NCI-H2029 treated with DMSO at 0.1 percent for 48 hours (cell line): ENCODE measurements around the gene PPP1R13B.
"Not testable (repeated sequence)": the region's sequence is repeated elsewhere in the genome, so short reads cannot be mapped to it uniquely, and the experiment has no call there.

Experiments used
- DNase-seq: peaks from one replicate; lab custom pipeline; 2025; lab: John Stamatoyannopoulos, UW

The PPP1R13B gene

GRCh38 chr14:103699901-103700752, 147.2 kb downstream of the PPP1R13B start:
- DNase-seq, result no peak

- DNase-seq, result no peak
Measured at GRCh38 chr14:103699261-103699661, 148.1 kb downstream of the PPP1R13B start.

GRCh38 chr14:103698380-103699260, 148.8 kb downstream of the PPP1R13B start:
- DNase-seq, result no peak

GRCh38 chr14:103697603-103698379, 149.6 kb downstream of the PPP1R13B start:
- DNase-seq, result no peak

- DNase-seq, result no peak
Measured at GRCh38 chr14:103697206-103697602, 150.2 kb downstream of the PPP1R13B start.

- no peak for DNase-seq
Measured at GRCh38 chr14:103696466-103697071, 150.8 kb downstream of the PPP1R13B start.

GRCh38 chr14:103696070-103696402, 151.3 kb downstream of the PPP1R13B start:
- no peak for DNase-seq

GRCh38 chr14:103695296-103696069, 151.9 kb downstream of the PPP1R13B start:
- no peak for DNase-seq

GRCh38 chr14:103694572-103695026, 152.8 kb downstream of the PPP1R13B start:
- no peak for DNase-seq

GRCh38 chr14:103693515-103693914, 153.9 kb downstream of the PPP1R13B start:
- no peak for DNase-seq

- no peak for DNase-seq
Measured at GRCh38 chr14:103692871-103693270, 154.5 kb downstream of the PPP1R13B start.

GRCh38 chr14:103692159-103692558, 155.2 kb downstream of the PPP1R13B start:
- DNase-seq, result no peak

GRCh38 chr14:103691655-103692054, 155.7 kb downstream of the PPP1R13B start:
- DNase-seq, result not testable (repeated sequence)

GRCh38 chr14:103690332-103690731, 157.0 kb downstream of the PPP1R13B start:
- DNase-seq, result no peak

GRCh38 chr14:103688906-103689902, 158.2 kb downstream of the PPP1R13B start:
- DNase-seq, result no peak

- DNase-seq, result no peak
Measured at GRCh38 chr14:103688441-103688840, 158.9 kb downstream of the PPP1R13B start.

GRCh38 chr14:103687712-103688111, 159.7 kb downstream of the PPP1R13B start:
- no peak for DNase-seq

- no peak for DNase-seq
Measured at GRCh38 chr14:103686831-103687485, 160.4 kb downstream of the PPP1R13B start.
